Loucy (cell line): ENCODE data around the gene FBXW9.

Source experiments
- H2AFZ ChIP-seq: fragments of 200-600 bp; sonication (generic); 2 replicates; pipeline ENCODE4 v1.6.0; 2016; ENCODE audit warnings: antibody characterized with exemption, mild to moderate bottlenecking, low read length, moderate library complexity
- H3F3A ChIP-seq: fragments of 200-600 bp; 2 replicates; pipeline ENCODE4 v1.6.0; 2016; ENCODE audit warnings: antibody characterized with exemption, low read depth, mild to moderate bottlenecking
- H3K27me3 ChIP-seq: fragments of 200-600 bp; sonication (generic); 2 replicates; pipeline ENCODE4 v1.6.1; 2014; ENCODE audit warnings: low read length, mild to moderate bottlenecking; ENCODE audit not compliant: insufficient read depth, poor library complexity, severe bottlenecking
- H3K36me3 ChIP-seq: fragments of 200-600 bp; sonication (generic); 2 replicates; pipeline ENCODE4 v1.6.1; 2016; ENCODE audit warnings: low read length; ENCODE audit not compliant: insufficient read depth
- H3K4me1 ChIP-seq: fragments of 200-600 bp; sonication (generic); 2 replicates; pipeline ENCODE4 v1.5.1; 2014; ENCODE audit warnings: low read length, mild to moderate bottlenecking; ENCODE audit not compliant: insufficient read depth, poor library complexity, severe bottlenecking
- H3K4me2 ChIP-seq: fragments of 200-600 bp; sonication (generic); 2 replicates; pipeline ENCODE4 v1.6.0; 2014; ENCODE audit warnings: antibody characterized with exemption, low read length, low read depth, mild to moderate bottlenecking; ENCODE audit not compliant: poor library complexity, severe bottlenecking
- H3K4me3 ChIP-seq: fragments of 200-600 bp; sonication (generic); 2 replicates; pipeline ENCODE4 v1.5.1; 2014; ENCODE audit warnings: low read length, mild to moderate bottlenecking, mixed read lengths; ENCODE audit not compliant: poor library complexity, severe bottlenecking
- H3K79me2 ChIP-seq: fragments of 200-600 bp; sonication (generic); 2 replicates; pipeline ENCODE4 v1.6.1; 2014; ENCODE audit warnings: low read length; ENCODE audit not compliant: insufficient read depth
- H3K9ac ChIP-seq: fragments of 200-600 bp; sonication (generic); 2 replicates; pipeline ENCODE4 v1.6.0; 2014; ENCODE audit warnings: mild to moderate bottlenecking, low read depth, low read length, moderate library complexity; ENCODE audit not compliant: poor library complexity, severe bottlenecking
- H3K9me2 ChIP-seq: fragments of 200-600 bp; sonication (generic); replicated peaks from 2 replicates; pipeline ENCODE4 v1.6.1; 2016; ENCODE audit warnings: low read depth, low read length, mixed read lengths
- H3K9me3 ChIP-seq: fragments of 200-600 bp; sonication (generic); 2 replicates; pipeline ENCODE4 v1.6.1; 2014; ENCODE audit warnings: mild to moderate bottlenecking, antibody characterized with exemption, low read length, low read depth; ENCODE audit not compliant: insufficient read depth
- H4K20me1 ChIP-seq: fragments of 200-600 bp; sonication (generic); 2 replicates; pipeline ENCODE4 v1.6.0; 2014; ENCODE audit warnings: antibody characterized with exemption, low read length, mild to moderate bottlenecking; ENCODE audit not compliant: insufficient read depth, poor library complexity, severe bottlenecking
- CTCF ChIP-seq: fragments of 200-600 bp; sonication (generic); conservative IDR thresholded peaks from 2 replicates; pipeline ENCODE4 v1.5.1; 2014; ENCODE audit warnings: mild to moderate bottlenecking, antibody characterized with exemption, low read length
- EZH2phosphoT487 ChIP-seq: fragments of 200-600 bp; IDR thresholded peaks from 2 replicates; pipeline ENCODE4 v1.6.1; 2018; ENCODE audit warnings: antibody characterized with exemption, mild to moderate bottlenecking, moderate library complexity, borderline replicate concordance

Gene FBXW9

DNA sequence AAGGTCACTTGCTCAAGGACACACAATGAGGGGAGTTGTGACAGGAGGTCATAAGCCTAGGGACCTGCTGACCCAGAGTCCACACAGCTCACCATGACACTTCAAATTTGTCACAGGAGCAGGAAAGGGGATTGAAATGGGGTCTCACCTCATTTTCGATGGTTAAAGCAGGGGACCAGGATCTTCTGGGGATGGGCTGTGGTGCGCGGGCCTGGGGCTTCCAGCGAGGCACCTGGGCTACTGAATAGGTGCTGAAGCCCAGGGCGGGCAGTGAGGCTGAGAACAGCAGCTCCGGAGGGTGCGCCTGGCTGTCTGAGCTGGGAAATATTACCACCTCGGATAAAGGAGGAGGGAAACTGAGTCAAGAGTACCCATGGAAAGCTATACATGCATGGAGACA, 40.9 kb downstream of the FBXW9 start:
- Histone ChIP-seq H3K9ac (no peak overlapping the region), H4K20me1 (no peaks in the 10 kb centered on the region), H3K9me2 (no peaks in the 10 kb centered on the region), H3K4me3 (no peak overlapping the region), H3K27me3 (no peaks in the 10 kb centered on the region), H3K9me3 (no peaks in the 10 kb centered on the region), H3K4me1 (no peaks in the 10 kb centered on the region), H3K79me2 (no peaks in the 10 kb centered on the region), H3K36me3 (no peaks in the 10 kb centered on the region; the same call in 1 of the 2 replicates), H3K4me2 (no peak overlapping the region), H3F3A (no peaks in the 10 kb centered on the region), H2AFZ (no peak overlapping the region)
- no peak for TF ChIP-seq EZH2phosphoT487
- no peak for TF ChIP-seq CTCF

GRCh38 chr19:12652219-12652618, 44.2 kb downstream of the FBXW9 start:
- H3K27me3 ChIP-seq, result no peaks in the 10 kb centered on the region
- no peaks in the 10 kb centered on the region for H3K9me3 ChIP-seq
- H3K79me2 ChIP-seq, result no peaks in the 10 kb centered on the region
- TF ChIP-seq EZH2phosphoT487 (no peak), CTCF (no peak)
- H3K4me3 ChIP-seq, result no peak overlapping the region
- H3K4me2 ChIP-seq, result no peak overlapping the region
- H3K36me3 ChIP-seq, result no peaks in the 10 kb centered on the region; the same call in 1 of the 2 replicates
- H3K9ac ChIP-seq, result no peak overlapping the region
- H3K9me2 ChIP-seq, result no peaks in the 10 kb centered on the region
- no peaks in the 10 kb centered on the region for H3K4me1 ChIP-seq
- no peaks in the 10 kb centered on the region for H4K20me1 ChIP-seq
- no peak overlapping the region for H2AFZ ChIP-seq
- H3F3A ChIP-seq, result no peaks in the 10 kb centered on the region

DNA sequence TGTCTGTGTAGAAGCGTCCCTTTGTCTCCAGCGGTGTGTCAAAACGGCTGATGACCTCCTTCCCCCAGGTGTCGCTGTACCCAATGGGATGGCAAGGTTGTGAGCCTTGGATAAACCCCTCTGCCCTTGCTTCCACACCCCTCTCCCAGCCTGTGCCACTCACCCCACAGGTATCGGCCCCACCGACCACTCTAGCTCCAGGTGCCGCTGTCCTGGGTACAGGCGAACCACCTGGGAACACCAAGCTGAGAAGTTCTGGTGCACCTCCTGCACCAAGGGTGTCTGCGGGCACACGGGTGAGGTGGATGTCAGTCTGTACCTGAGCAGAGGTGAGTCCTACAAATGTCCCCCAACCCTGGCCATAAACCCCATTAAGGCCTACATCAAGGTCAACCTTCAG, 46.5 kb downstream of the FBXW9 start:
- H3K27me3 ChIP-seq, result no peaks in the 10 kb centered on the region
- H3K4me3 ChIP-seq, result no peak overlapping the region
- H3K4me1 ChIP-seq, result no peaks in the 10 kb centered on the region
- H3K9me3 ChIP-seq, result no peaks in the 10 kb centered on the region
- H3K9ac ChIP-seq, result no peak overlapping the region
- no peaks in the 10 kb centered on the region for H3K79me2 ChIP-seq
- no peak overlapping the region for H2AFZ ChIP-seq
- H3K4me2 ChIP-seq, result no peak overlapping the region
- TF ChIP-seq EZH2phosphoT487 (no peak), CTCF (no peak)
- no peaks in the 10 kb centered on the region for H3K9me2 ChIP-seq
- H3F3A ChIP-seq, result no peaks in the 10 kb centered on the region
- H4K20me1 ChIP-seq, result no peaks in the 10 kb centered on the region
- H3K36me3 ChIP-seq, result no peaks in the 10 kb centered on the region
